ENCODE measurements around the gene VWA5A. TPM values are rescaled to one million over a fixed set of nuclear protein-coding genes. Genes with fewer than 3 reads are reported as not detected.
A peak's percentile ranks its signal among the peaks of the same experiment; 100 is the strongest.

VWA5A gene
- total and polyA plus RNA-seq, 2 donors (not counting 1 experiment from before 2014, with no cell fraction given) = 11.9 to 22.3 TPM

- Histone ChIP-seq H3K4me1 (ENCODE audit: control insufficient read depth, extremely low read depth, insufficient read depth, low read length) (no peaks in the 10 kb centered on the region), H3K9me3 (ENCODE audit: control insufficient read depth, insufficient read depth, low read depth, low read length) (no peaks in the 10 kb centered on the region), H3K4me2 (ENCODE audit: extremely low read depth, insufficient read depth, low read length) (peak overlapping the region; percentile 88), H3K9ac (ENCODE audit: insufficient read depth, low read length) (no peak overlapping the region), H2AFZ (ENCODE audit: low read length) (peak overlapping the region; percentile 76), H3K4me3 (replicated peaks in 1 of 4; ENCODE audit: control extremely low read depth in 1 of 4, insufficient read depth in 1 of 4, low read depth in 3 of 4, low read length in 4 of 4) (peak overlapping the region; percentile 33 to 53 (median 43)), H3K27me3 (ENCODE audit: control insufficient read depth, insufficient read depth, low read length) (peaks cover 3% of the 10 kb centered on the region), H3K79me2 (ENCODE audit: control insufficient read depth, insufficient read depth, low read length) (no peaks in the 10 kb centered on the region), H3K27ac (ENCODE audit: insufficient read depth, low read length) (no peak overlapping the region), H4K20me1 (ENCODE audit: control insufficient read depth, extremely low read depth, insufficient read depth, low read length) (no peaks in the 10 kb centered on the region), H3K36me3 (ENCODE audit: control insufficient read depth, insufficient read depth, low read length) (no peaks in the 10 kb centered on the region)
- DNase-seq (ENCODE audit: low read depth in 2 of 2) = peak in 1 of 2 donors; percentile 19
- peak in 1 of 2 donors; percentile 14 for TF ChIP-seq CTCF (conservative IDR thresholded peaks at IDR 0.05 in 1 of 2, IDR thresholded peaks at IDR 0.05 in 1 of 2; ENCODE audit: low read depth in 1 of 2, low read length in 2 of 2)
- no peak for TF ChIP-seq EZH2 (IDR thresholded peaks at IDR 0.05; ENCODE audit: low read length, missing control alignments)
These were observed 39.2 kb upstream of the VWA5A start for GRCh38 chr11:124075841-124076651.

- no peak overlapping the region for H3K4me2 ChIP-seq (ENCODE audit: extremely low read depth, insufficient read depth, low read length)
- H3K36me3 ChIP-seq (ENCODE audit: control insufficient read depth, insufficient read depth, low read length) = no peaks in the 10 kb centered on the region
- no peaks in the 10 kb centered on the region for H3K79me2 ChIP-seq (ENCODE audit: control insufficient read depth, insufficient read depth, low read length)
- no peak overlapping the region for H3K9ac ChIP-seq (ENCODE audit: insufficient read depth, low read length)
- no peaks in the 10 kb centered on the region for H4K20me1 ChIP-seq (ENCODE audit: control insufficient read depth, extremely low read depth, insufficient read depth, low read length)
- H2AFZ ChIP-seq (ENCODE audit: low read length) = no peak overlapping the region
- DNase-seq (ENCODE audit: low read depth in 2 of 2) = no peak
- H3K9me3 ChIP-seq (ENCODE audit: control insufficient read depth, insufficient read depth, low read depth, low read length) = no peaks in the 10 kb centered on the region
- no peaks in the 10 kb centered on the region for H3K4me1 ChIP-seq (ENCODE audit: control insufficient read depth, extremely low read depth, insufficient read depth, low read length)
- H3K4me3 ChIP-seq (replicated peaks in 1 of 4; ENCODE audit: control extremely low read depth in 1 of 4, insufficient read depth in 1 of 4, low read depth in 3 of 4, low read length in 4 of 4) = no peak overlapping the region
- no peak for TF ChIP-seq CTCF (conservative IDR thresholded peaks at IDR 0.05 in 1 of 2, IDR thresholded peaks at IDR 0.05 in 1 of 2; ENCODE audit: low read depth in 1 of 2, low read length in 2 of 2)
- no peak for TF ChIP-seq EZH2 (IDR thresholded peaks at IDR 0.05; ENCODE audit: low read length, missing control alignments)
- no peak overlapping the region for H3K27ac ChIP-seq (ENCODE audit: insufficient read depth, low read length)
- H3K27me3 ChIP-seq (ENCODE audit: control insufficient read depth, insufficient read depth, low read length) = peaks cover 3% of the 10 kb centered on the region
These were observed 38.0 kb upstream of the VWA5A start for GRCh38 chr11:124077266-124077665.

DNA sequence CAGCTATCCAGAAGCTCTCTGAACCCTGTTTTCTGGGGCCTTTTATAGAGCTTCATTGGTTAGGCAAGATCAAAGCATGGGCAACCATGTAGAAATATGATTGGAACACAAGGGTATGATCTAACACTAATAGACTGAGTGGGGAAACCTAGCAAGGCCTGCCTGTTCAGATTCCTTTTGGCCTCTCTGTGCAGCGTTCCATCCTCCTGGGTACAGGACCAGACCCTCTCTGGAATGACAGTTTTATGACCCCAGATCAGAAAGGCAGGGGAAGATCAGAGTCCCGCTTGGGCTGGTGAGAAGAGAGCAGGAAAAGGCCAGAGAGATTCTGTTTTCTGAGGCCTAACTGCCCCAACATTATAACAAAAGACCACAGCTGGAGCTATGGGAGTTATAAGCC lies 36.7 kb upstream of the VWA5A start:
- Histone ChIP-seq H3K27ac (ENCODE audit: insufficient read depth, low read length) (no peak overlapping the region), H4K20me1 (ENCODE audit: control insufficient read depth, extremely low read depth, insufficient read depth, low read length) (no peaks in the 10 kb centered on the region), H3K9me3 (ENCODE audit: control insufficient read depth, insufficient read depth, low read depth, low read length) (no peaks in the 10 kb centered on the region), H3K27me3 (ENCODE audit: control insufficient read depth, insufficient read depth, low read length) (peaks cover 3% of the 10 kb centered on the region), H3K4me2 (ENCODE audit: extremely low read depth, insufficient read depth, low read length) (no peak overlapping the region), H2AFZ (ENCODE audit: low read length) (no peak overlapping the region), H3K4me3 (replicated peaks in 1 of 4; ENCODE audit: control extremely low read depth in 1 of 4, insufficient read depth in 1 of 4, low read depth in 3 of 4, low read length in 4 of 4) (no peak overlapping the region), H3K36me3 (ENCODE audit: control insufficient read depth, insufficient read depth, low read length) (no peaks in the 10 kb centered on the region), H3K79me2 (ENCODE audit: control insufficient read depth, insufficient read depth, low read length) (no peaks in the 10 kb centered on the region), H3K4me1 (ENCODE audit: control insufficient read depth, extremely low read depth, insufficient read depth, low read length) (no peaks in the 10 kb centered on the region), H3K9ac (ENCODE audit: insufficient read depth, low read length) (no peak overlapping the region)
- no peak for DNase-seq (ENCODE audit: low read depth in 2 of 2)
- TF ChIP-seq CTCF (conservative IDR thresholded peaks at IDR 0.05 in 1 of 2, IDR thresholded peaks at IDR 0.05 in 1 of 2; ENCODE audit: low read depth in 1 of 2, low read length in 2 of 2) (no peak), EZH2 (IDR thresholded peaks at IDR 0.05; ENCODE audit: low read length, missing control alignments) (no peak)

All from fibroblast of lung (primary cell).